NB4 (cell line): ENCODE results near the gene VCPKMT.

Experiments used
- CTCF ChIP-seq: IDR thresholded peaks from one replicate; pipeline ENCODE4 v1.5.1; 2012; ENCODE audit warnings: low read depth, low read length
- POLR2A ChIP-seq: IDR thresholded peaks from 2 replicates; pipeline ENCODE4 v1.6.1; 2011; ENCODE audit warnings: mild to moderate bottlenecking; ENCODE audit not compliant: insufficient read length; ENCODE audit errors: extremely low read depth

GRCh38 chr14:50082784-50083466 lies 33.4 kb downstream of the VCPKMT start:
- TF ChIP-seq POLR2A = no peak
- no peak for TF ChIP-seq CTCF
